Hematopoietic multipotent progenitor cell treated with erythropoietin and hydrocortisone succinate and interleukin-3 and kit ligand, for 17 days (in vitro differentiated cells): ENCODE results near the gene NUP93.

Experiments
- DNase-seq: peaks from one replicate; pipeline ENCODE4 v3.0.0-alpha.2; 2015; ENCODE audit warnings: low spot score

The NUP93 gene

DNA sequence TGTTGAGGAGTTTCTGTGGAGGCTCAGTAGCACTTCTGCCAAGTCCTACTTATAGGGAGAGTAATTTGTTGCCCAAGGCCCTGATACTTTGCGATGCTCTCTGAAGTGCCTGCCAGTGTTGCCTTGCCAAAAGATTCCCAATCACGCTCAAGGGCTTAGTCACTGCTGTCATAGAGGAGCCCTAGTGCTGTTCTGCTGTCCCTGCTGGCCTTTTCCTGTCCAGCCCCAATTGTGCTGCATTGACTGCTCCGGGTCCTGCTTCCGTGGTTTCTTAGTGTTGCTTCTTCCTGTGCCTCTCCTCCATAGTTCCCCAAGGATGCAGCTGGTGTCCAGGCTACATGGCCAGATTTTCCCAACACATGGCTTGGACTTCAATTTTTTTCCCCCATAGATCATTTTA, 13.9 kb downstream of the NUP93 start:
- DNase-seq, result no peak

DNA sequence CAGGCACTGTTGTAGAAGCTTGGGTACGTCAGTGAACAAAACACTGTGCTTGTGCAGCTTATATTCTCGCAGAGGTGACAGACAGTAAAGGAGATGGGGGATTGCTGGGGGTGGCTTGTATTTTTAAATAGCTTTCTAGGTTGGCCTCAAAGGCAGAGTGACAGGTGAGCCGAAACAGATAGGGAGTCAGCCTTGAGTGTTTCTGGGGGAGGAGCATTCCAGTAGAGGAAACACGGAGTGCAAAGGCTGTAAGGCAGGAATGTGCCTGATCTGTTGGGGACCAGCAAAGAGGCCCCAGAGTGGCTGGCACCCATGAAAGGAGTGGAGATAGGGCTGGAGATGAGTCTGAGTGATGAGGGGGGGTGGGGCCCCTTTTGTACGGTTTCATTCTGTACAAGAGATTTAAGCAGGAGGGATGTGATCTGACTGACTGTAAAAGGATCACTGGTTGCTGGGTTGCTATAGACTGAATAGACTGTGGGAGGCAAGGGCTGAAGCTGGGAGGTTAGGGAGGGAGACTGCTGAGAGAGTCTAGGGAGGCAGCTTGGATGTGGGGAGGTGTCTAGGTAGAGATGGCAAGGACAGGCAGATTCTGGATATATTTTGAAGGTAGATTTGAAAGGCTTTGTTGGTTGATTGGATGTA, 15.2 kb downstream of the NUP93 start:
- DNase-seq, result no peak

DNA sequence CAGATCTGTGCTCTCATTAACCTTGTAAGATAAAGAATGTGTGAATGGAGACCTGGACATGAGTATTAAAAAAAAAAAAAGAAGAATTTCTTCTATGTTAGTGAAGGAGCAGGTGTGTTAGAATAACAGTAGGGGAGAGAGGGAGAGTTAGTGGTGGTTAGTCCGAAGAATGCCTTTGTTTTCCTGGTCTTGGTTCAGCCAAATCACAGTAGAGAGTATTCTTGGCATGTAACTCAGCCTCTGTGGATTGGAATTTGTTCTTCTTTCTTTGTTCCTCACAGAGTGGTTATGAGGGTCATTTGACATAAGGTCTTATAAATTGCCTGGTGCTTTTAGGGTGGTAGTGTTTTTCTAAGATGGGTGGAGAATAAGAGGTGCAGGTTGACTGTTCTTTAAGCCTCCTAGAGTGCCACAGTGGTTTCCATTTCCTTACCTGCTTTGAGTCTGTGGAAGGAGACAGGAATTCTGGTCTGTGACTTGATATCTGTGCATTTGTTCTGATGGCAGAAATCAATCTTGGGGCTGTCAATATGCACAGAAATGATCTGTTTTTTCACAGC, 17.6 kb downstream of the NUP93 start:
- DNase-seq, result no peak

DNA sequence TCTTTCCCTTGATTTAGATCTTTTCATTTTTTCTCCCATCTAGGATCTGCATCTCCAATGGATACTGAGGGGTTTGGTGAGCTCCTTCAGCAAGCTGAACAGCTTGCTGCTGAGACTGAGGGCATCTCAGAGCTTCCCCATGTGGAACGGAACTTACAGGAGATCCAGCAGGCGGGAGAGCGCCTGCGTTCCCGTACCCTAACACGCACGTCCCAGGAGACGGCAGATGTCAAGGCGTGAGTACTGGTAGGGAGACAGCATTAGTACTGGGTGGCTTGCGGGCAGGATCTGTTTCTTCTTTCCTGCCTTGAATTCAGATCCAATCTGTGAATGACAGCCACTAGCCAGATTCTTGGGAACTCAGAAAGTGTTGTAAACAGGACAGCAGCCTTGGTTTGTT, 18.3 kb downstream of the NUP93 start:
- DNase-seq, result no peak

DNA sequence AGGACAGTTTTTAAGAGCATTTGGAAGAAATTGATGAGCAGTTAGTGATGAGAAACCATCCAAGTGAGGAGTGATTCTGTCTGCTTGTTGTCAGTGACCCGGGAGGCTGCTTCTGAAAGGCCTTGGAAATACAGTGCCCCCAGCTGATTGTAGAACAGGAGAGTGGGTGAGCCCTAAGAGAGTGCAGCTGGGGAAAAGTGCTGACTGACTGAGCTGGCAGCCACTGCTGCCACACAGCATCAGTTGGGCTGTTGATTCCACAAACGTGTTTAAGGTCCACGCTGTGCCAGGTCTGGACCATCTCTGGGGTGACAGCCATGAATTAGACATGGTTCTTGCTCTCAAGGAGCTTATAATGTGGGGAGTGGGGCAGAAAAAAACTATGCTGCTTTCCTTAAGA, 18.9 kb downstream of the NUP93 start:
- DNase-seq, result no peak

DNA sequence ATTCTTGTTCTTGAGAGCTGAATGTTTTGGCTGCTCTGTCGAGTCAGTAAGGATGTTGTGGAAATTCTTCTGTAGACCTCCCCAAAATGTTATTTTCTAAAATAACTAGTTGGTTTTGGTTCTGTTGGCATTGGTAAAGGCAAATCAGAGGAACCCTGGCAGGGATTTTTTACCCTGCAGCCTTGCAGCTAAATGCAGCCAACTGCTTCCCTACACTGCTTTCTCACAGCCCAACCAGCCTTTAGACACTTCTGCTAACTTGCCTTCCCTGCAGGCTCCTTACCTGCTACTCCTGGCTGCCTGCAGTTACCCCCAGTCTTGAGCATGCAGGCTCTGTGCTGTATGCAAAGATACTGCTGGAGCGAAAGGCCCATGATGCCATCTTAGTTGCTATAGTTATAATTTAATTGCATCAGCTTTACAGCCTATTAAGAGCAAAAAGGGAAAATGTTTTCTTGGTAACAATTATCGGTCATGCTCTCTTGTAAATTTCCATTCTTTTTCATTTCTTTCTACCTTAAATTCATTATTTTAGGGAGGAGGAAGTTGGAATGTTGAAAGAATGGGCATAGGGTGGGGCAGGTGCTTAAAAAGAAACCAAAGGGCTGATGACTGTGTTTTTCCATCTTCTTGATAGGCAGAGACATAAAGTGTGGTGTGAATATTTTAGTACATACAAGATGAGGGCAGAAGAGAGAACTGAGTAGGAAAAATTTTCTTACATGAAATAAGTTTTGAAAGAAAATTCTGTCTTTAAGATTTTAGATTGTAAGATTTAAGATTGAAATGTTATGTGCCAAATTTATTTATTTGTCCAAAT, 20.0 kb downstream of the NUP93 start:
- DNase-seq, result no peak

DNA sequence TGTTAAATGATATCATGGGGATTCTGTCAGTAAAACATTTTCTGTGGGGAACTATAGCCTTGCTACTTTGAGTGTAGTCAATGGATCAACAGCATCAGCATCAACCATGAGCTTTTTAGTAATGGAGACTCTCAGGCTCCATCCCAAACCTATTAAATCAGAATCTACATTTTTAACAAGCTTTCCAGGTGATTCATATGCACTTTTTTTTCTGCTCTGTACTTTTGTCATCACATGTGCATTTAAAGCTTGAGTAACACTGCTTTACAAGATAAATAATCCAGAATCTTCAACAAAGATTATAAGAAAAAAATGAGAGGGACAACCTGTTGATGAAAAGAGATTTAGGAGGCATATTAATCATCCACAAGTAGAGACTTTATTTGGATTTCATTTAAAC, 23.5 kb downstream of the NUP93 start:
- no peak for DNase-seq

DNA sequence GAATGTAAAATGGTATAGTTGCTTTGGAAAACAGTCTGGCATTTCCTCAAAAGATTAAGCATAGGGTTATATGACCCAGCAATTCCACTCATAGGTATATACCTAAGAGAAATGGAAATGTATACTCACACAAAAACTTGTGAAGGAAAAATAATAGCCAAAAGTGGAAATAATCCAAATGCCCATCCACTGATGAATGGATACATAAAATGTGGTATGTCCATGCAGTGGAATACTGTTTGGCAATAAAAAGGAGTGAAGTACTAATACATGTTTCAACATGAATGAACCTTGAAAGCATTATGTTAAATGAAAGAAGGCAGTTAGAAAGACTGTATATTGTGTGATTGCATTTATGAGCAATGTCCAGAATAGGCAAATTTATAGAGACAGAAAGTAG, 25.1 kb downstream of the NUP93 start:
- no peak for DNase-seq

DNA sequence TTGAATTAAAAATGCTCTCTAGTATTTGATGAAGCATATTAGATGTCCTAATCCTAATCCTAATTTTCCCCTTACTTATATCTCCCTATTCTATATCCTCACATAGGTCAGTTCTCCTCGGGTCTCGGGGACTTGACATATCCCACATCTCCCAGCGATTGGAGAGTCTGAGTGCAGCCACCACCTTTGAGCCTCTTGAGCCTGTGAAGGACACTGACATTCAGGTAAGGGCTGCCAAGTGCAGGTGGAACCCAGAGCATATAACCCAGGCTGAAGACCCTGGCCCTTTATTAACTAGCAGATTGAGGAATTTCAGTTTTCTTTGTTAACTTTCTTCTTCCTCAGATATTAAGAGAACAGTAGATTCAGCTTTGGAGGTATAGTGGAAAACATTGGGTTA, 28.5 kb downstream of the NUP93 start:
- no peak for DNase-seq

DNA sequence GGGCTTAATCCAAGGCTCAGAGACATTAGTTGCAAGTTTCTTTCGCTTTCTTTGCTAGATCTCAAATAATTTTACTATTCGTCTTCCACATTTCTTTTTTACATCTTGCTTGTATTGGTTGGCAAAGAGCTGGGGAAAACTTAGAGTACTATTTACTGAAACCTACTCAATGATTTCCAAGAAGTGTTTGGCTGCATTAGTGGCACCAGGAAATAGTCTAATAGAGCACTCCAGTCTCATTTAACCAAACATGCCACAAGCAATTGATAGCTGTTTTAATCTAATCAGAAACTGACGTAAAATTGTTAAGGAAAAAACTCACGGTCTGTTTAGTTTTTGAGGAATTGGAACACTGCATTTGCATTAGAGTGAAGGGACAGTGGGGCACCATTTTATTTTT, 29.0 kb downstream of the NUP93 start:
- DNase-seq, result no peak

DNA sequence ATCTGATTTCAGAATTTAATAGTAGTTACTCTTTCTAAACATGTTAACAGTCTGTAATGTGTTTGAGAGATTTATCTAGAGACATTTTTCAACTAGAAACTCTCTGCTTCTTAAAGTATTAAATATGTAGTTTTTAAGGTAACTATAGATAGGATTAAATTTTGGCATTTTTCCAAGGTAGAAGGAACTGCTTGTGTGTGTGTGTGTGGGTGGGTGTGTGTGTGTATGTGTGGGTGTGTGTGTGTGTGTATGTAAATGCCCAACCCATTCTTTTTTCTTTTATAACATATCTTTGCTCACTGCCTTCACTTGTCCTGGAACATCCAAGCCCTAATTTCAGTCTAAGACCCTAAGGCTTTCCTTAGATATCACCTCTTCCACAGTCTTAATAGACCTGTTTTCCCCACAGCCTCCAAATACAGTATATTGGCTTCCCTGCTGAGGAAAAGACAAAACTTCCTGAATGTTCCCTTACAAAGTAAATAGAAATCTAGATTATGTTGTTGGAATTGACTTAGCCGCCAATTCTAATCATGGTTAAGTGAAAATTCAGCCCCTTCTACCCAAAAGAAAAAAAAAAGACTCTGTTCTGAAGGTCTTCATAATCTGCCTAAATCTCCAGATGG, 33.5 kb downstream of the NUP93 start:
- DNase-seq, result no peak

DNA sequence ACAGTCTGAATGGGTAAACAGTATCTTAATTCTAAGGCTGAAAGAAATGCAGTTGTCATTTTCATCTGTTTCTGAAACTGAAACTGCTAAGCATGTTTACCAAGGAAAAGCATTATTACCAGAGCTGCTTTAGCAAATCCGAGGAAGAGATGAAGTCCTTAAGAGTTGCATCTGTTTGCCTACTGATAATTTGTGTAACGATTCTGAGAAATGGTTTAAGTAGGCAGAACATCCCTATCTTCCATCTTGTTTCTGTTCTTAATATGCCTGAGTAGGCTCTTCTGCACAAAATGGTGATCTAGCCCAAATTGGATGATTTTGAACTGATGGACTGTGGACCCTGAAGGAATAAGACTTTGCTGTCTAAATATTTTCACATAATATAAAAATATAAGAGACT, 34.9 kb downstream of the NUP93 start:
- DNase-seq, result peak; percentile 9

DNA sequence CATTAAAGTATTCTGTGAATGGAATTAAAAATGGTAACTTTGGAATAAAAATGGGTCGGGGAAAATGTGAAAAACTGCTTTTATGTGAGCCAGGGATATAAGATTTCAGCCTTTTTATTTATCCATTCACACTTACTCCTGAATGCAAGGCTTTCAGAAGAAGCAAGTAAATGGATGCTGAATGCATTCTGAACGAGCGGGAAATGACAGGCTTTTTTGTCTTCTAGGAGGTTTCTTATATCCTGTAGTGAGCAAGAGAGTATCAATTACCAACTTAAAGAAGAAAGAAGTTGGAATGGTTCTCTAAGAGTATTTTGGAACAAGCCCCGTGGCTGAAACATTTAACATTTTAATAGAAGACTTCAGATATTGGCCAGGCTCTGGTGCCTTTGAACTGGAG, 36.0 kb downstream of the NUP93 start:
- no peak for DNase-seq

DNA sequence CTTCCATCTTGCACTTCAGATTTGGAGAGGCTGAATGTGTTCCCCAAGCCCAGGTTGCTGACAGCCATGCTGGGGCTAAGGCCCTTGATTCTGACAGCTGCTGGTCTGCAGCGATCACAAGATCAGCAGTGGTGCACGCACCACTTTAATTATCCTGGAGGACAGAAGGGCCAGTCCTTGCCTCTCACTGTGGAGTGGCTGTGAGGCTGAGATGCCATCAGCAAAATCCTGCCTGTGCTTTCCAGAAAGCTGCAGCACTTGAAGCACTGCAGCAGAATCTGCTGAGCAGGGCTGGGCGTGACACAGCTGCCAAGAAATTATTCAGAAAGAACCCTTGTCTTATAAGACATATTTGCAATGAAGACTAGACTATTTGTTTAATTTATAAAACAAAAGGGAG, 37.1 kb downstream of the NUP93 start:
- DNase-seq, result no peak

DNA sequence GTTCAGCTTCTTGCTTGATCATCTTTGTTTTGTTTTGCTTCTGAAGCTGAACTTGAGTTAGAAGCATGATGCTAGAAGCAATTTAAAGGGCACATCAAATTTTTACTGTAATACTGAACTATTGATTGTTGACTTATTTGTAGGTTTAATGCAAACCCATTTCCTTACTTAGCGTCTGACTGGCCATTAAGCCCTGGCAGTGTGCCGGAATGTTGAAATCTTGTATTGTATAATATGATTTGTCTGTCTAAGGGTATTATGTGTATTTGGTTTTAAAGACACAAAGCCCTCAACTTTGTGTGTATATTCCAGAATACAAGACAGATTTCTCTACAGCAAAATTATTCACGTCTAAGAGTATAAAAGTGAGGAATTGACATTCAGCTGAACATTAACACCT, 39.7 kb downstream of the NUP93 start:
- no peak for DNase-seq

DNA sequence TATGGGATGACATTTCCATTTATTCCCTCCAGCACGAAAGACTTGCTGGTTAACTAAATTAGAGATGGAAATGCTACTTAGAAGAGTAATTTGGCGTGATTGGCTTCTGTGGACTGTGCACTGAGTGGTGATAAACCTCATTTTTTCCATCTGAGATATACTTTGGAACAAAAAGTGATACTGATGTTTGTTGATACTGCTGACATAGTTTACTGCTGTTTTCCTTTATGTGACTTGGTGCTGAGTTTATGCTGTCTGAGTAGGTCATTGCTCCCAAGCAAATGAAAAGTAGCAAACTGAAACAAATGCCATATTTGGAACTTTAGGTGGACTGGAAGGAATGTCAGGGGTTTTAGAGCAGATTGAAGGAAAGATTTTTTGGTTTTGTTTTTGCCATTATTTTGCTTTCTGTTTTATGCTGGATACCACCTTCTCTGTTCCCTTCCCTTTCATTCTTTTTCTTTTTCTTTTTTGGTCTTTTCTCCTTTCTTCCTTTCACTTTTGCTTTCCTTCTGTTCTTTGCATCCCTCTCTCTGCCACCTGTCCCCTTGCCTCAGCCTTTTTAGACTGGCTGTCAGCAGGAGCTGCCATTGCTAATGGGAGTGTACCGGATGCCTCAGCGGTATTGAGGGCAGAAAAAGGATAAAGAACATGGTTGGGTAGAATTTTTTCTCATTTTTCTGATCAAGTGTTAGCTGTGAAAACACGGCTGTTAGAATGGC, 41.8 kb downstream of the NUP93 start:
- DNase-seq, result no peak

DNA sequence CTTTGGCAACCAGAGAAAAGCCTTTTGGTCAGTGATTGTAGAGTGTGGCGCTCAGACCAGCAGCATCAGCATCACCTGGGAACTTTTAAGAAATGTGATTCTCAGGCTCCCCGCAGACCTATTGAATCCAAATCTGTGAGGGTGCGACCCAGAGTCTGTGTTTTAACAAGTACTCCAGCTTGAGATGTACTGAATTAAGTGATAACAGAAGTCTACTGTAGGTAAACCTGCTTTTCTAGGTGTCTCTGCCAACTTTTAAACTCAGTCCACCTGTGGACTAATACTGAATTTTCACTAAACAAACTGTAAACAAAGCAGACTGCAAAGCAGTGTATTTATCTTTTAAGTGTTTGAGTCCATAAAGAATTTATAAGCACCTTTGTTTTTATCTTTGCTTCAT, 43.6 kb downstream of the NUP93 start:
- no peak for DNase-seq

DNA sequence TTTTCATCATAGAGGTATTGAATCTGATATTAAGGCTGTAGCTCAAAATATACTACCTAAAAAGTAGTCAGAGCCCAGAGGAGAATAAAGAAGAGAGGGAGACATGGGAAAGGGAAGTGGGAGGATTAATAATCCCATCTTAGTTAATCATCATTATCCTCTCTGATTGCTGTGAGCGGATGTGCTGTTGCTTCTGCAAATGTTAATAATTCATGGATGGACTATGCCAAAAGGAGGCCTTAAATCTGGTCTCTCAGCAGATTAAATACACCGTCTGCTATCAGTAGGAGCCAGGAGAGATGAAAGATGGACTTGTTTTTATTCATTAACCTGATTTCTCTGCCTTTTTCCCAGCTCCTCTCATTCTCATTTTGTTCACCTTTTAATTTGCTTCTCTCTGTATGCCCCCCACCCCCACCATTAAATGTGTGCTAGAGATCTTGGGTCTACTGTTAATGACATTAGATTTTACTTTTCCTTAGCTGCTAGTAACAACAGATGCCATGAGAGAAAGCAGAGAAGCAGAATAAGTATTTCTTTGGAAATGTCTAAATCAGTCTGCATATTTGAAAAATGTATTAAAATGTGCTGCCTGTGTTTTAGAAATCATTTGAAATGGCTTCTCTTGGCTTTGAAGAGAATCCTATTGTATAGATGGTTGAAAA, 44.2 kb downstream of the NUP93 start:
- no peak for DNase-seq

DNA sequence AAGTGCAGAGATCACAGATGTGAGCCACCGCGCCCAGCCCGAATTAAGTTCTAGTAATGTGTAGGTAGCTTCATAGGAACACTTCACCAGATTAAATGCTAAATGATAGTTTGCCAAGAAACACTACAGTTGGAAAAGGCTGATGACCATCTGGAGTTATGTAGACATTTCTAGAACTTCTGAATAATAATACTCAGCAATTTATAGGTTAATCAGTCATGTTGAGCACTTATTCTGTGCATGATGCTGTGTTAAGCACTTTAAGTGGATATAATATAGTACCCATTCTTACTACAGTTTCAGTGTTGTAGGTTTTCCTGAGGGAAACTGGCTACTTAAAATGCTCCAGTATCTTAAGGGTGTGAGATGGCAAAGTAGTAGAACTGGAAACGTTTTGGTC, 45.2 kb downstream of the NUP93 start:
- DNase-seq, result no peak

DNA sequence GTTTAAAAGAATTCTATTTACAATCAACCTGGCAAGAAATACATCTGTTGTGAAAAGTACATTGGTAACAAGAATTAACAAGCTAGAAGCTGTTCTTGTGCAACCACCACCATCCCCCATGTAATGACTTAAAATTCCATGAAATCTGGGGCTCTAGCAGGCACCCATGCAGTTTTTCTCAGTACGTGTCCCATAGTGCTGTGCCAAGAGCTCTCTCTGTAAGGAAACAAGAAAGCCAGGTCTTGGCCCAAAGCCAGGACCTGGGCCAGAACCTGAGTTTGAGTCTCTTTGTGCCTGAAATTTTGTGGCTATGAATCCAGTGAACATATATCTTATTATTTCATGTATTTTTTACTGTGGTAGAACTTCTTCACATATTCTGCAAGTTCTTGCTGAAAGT, 46.6 kb downstream of the NUP93 start:
- no peak for DNase-seq

DNA sequence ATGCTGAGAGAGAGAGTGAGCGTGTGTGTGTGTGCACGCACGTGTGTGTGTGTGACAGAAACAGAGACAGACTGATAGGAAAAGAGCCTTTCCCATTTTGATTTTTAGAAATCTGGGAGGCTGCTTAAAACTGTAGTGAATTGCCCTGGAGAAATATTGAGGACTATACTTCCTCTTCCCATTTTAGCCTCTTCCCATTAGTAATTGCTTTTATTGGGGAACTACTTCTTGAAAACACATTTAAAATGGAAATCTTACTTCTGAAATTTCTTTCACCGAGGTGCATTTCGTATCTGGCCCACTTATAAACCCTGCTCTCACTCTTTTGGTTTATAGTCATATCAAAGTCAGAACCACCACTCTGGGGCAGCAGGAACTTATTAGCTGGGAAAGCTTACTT, 47.1 kb downstream of the NUP93 start:
- DNase-seq, result no peak

DNA sequence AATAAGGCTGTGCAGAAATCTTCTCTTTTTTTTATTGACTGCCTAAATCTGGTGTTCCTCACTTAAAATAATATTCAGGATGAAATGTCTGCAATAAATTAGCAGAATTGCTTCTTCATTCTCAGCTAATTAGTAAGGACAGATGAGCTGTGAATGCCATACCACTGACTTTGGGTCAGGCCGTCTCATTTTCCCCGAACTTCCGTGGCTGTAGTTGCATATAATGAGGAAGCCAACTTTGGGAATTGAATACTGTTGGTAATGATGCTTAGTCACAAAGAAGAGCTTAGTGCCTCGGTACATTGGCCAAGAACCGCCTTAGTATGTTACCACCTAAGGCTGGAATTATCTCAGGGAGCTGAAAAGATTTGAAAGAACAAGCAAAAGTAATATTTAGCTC, 47.6 kb downstream of the NUP93 start:
- no peak for DNase-seq
